Ovary (tissue), 3 donors: Measurements from ENCODE around the gene RGS19.

ENCODE experiments used
- CTCF ChIP-seq, 3 donors: fragments of 450-650 bp in 2 of 3; fragments of 200-600 bp in 1 of 3; IDR thresholded peaks; one replicate each; pipeline versions ENCODE4 v1.5.1 to v1.8.0; 2016 to 2022; ENCODE audit warnings: antibody characterized with exemption in 3 of 3, mild to moderate bottlenecking in 1 of 3
- POLR2A ChIP-seq: fragments of 450-650 bp; IDR thresholded peaks from one replicate; pipeline ENCODE4 v1.6.1; 2017; ENCODE audit warnings: antibody characterized with exemption, mild to moderate bottlenecking, moderate library complexity
- donor health status: DM: no; HTN: no; CAD: no.

- TF ChIP-seq POLR2A = no peak
- no peak for TF ChIP-seq CTCF (IDR thresholded peaks at IDR 0.05)
These were observed 41.1 kb downstream of the RGS19 start for GRCh38 chr20:64038224-64038564.
